Activated CD4-positive, alpha-beta T cell treated with anti-CD3 and anti-CD28 coated beads for 4 hours (primary cell): ENCODE results near the gene SLC23A3.
A peak's percentile ranks its signal among the peaks of the same experiment; 100 is the strongest.

ENCODE experiments used
- DNase-seq, 2 donors: peaks; one replicate each; pipeline ENCODE4 v3.0.0-alpha.2; 2020

SLC23A3 gene

GRCh38 chr2:219140722-219141121 is 29.1 kb downstream of the SLC23A3 start:
- no peak for DNase-seq

- no peak for DNase-seq
Observed at GRCh38 chr2:219133976-219134375, 35.9 kb downstream of the SLC23A3 start.

GRCh38 chr2:219131744-219132143 is 38.1 kb downstream of the SLC23A3 start:
- no peak for DNase-seq

GRCh38 chr2:219131327-219131726 is 38.5 kb downstream of the SLC23A3 start:
- no peak for DNase-seq

GRCh38 chr2:219129589-219129988 is 40.2 kb downstream of the SLC23A3 start:
- no peak for DNase-seq

GRCh38 chr2:219128396-219128795 is 41.4 kb downstream of the SLC23A3 start:
- no peak for DNase-seq

GRCh38 chr2:219127037-219127635 is 42.7 kb downstream of the SLC23A3 start:
- DNase-seq = no peak

GRCh38 chr2:219126555-219126954 is 43.3 kb downstream of the SLC23A3 start:
- DNase-seq = no peak

GRCh38 chr2:219125886-219126270 is 44.0 kb downstream of the SLC23A3 start:
- no peak for DNase-seq

- no peak for DNase-seq
Observed at GRCh38 chr2:219125225-219125885, 44.5 kb downstream of the SLC23A3 start.

- DNase-seq = peak; percentile 1 to 16
Observed at GRCh38 chr2:219124381-219125110, 45.3 kb downstream of the SLC23A3 start.

GRCh38 chr2:219123356-219124135 is 46.3 kb downstream of the SLC23A3 start:
- DNase-seq = no peak

GRCh38 chr2:219122202-219122980 is 47.4 kb downstream of the SLC23A3 start:
- no peak for DNase-seq

- DNase-seq = no peak
Observed at GRCh38 chr2:219120082-219120481, 49.7 kb downstream of the SLC23A3 start.

- peak; percentile 48 to 65 for DNase-seq
Observed at GRCh38 chr2:219119422-219120043, 50.3 kb downstream of the SLC23A3 start.

GRCh38 chr2:219118504-219118903 is 51.3 kb downstream of the SLC23A3 start:
- no peak for DNase-seq

GRCh38 chr2:219116776-219117646 is 52.8 kb downstream of the SLC23A3 start:
- no peak for DNase-seq

- no peak for DNase-seq
Observed at GRCh38 chr2:219112651-219113338, 57.0 kb downstream of the SLC23A3 start.

- no peak for DNase-seq
Observed at GRCh38 chr2:219112062-219112406, 57.8 kb downstream of the SLC23A3 start.
